GM18519 (cell line): Measurements from ENCODE around the gene SPTBN5.

Experiments
- ATAC-seq: cut with Tn5 transposase; IDR thresholded peaks from one replicate; pipeline ENCODE4 v1.9.1; 2021; ENCODE audit warnings: mild to moderate bottlenecking, moderate library complexity; ENCODE audit not compliant: unreplicated experiment, low FRiP score

Gene SPTBN5

DNA sequence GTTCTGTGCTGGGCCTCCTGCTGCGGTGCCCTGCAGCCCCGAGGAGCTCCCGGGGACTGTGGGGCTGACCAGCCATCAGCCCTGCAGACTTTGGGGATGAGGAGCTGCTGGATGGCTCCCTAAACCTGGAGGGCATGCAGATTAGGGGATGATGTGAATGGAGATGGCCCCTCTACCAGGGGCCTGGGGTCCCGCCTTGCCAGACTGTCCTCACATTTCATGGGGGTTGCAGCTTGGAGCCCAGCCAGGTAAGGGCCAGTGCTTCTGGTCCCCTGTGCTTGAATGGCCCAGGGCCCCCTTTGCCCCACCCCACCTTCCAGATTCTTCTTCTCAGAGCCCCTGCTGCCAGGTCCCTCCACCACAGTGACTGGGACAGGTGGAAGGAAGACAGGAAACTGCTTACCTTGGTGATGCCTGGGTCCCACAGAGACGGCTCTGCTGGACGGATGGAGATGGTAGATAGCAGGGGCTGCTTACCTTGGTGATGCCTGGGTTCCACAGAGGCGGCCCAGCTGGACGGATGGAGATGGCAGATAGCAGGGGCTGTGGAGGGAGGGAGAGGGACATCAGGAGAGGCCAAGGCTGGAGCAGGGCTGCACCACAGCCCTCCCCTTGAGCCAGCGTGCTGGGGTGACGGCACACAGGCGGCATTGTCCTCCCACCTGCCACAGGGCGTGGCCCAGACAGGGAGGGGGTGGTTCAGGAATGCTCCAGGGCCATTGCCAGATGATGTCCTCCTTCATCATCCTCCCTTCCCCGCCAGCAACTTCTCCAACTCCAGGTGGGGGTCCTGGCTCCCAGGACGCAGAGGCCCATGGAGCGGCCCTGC, at the start of gene SPTBN5:
Gene SPTBN5 (minus strand): TSS at position 632 of the 829 bp plus-strand sequence. CDS start 556 bp downstream, at position 76.
- ATAC-seq = no peak

GRCh38 chr15:41942886-41943285, 49.0 kb upstream of the SPTBN5 start:
- no peak for ATAC-seq

DNA sequence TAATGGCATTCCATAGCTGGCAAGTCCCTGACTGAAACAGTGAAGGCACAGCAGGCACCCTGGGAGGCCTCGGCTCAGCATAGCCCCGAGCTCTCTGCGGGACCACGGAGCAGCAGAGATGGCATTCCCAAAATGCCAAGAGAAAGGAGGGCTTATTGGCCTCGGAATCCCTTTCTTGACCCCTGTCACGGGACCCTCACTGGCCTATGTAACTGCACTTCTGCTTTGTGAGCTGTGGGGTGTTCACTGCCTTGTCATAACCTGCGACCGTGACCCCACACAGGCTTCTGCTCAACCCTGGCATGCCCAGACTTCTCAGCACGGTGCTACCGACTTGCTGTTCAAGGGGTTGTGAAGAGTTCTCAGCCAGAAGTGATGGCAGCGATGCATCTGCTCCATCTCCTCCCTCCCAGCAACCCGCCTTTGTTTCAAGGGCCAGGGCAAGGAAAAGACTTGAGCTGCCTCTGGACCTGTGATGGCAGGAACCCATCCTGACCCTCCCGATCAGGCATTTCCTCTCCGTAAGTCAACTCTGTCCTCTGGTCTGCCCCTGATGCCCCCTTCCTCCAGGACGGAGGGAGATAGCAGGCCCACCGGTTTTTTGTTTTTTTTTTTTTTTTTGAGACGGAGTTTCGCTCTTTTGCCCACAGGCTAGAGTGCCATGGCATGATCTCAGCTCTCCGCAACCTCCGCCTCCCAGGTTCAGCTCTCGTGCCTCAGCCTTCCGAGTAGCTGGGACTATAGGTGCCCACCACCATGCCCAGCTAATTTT, 48.0 kb upstream of the SPTBN5 start:
- no peak for ATAC-seq

DNA sequence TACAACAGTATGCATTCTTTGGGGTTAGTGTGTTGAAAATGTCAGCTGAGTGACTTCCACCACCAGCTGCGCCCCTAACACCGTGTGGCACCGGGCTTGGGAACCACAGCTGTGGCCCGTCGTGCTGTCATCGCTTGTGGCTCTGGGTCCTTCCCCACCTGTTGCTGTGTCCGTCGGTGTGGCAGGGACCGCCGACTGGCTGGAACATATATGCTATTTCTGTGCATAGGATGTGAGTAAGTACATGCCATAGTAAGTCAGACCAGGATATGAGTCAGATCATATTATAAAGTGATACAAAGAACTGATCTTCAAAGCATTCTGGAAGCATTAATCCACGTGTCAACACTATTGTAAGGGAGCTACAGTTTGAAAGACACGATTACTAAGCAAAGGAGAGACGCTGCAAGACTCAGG, 46.6 kb upstream of the SPTBN5 start:
- ATAC-seq = no peak

- no peak for ATAC-seq
These were observed 46.1 kb upstream of the SPTBN5 start for GRCh38 chr15:41939986-41940385.

DNA sequence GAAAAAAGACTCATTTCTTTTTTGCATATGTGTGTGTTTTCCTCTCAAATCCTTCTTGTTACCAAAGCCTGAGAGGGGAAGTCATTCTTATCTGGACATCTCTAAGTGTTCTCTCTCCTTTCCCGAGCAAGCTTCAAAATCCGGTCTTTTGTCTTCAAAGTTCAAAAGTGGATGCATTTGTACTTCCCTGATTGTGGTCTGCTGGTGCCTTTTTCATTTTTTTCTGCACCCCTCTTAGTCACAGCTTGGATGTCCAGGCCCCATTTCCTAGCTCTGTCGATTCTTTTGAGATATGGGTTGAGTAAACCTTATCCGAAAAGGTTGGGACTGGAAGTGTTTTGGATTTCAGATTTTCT, 43.7 kb upstream of the SPTBN5 start:
- no peak for ATAC-seq

DNA sequence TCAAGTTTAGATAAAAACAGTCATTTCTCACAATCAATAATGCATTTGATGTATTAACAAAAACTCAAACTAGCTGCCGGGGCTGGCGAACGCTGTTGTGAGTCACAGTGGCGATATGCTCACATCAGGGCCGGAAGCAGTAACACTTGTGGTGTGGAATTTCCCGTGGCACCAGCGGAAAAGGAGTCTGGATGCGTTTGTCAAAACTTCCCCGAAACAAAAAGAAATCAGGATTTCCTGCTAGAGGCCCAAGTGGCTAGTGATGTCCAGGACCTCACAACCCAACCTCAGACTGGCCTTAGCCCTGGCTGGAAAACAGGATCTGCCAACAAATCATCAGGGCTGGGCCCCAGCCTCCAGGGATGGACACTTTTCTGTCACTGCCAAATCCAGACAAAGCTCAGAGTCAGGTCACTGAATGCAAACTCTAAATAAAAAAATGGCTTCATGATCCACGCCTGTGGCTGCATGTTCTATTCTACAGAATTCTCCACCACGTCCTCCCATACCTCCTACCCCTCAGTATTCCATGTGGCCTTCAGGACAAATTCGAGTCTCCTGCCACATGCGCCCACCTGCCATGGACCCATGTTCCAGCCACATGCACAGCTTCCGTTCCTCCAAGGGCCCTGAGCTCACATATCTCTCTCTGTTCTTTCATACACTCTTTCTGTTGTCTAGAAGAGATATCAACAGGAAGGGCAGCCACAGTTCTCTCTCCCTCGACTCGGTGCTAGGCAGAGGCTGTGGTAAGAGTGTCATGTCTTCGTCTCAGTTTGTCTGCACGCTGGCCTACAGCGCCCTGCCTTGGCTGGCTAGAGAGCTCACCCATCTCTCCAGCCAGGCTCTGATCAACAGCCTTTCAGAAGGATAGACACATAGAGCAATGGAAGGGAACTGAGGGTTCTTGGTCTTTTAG, 43.1 kb upstream of the SPTBN5 start:
- no peak for ATAC-seq

GRCh38 chr15:41936155-41936554, 42.3 kb upstream of the SPTBN5 start:
- no peak for ATAC-seq

GRCh38 chr15:41935566-41936020, 41.7 kb upstream of the SPTBN5 start:
- ATAC-seq = no peak

DNA sequence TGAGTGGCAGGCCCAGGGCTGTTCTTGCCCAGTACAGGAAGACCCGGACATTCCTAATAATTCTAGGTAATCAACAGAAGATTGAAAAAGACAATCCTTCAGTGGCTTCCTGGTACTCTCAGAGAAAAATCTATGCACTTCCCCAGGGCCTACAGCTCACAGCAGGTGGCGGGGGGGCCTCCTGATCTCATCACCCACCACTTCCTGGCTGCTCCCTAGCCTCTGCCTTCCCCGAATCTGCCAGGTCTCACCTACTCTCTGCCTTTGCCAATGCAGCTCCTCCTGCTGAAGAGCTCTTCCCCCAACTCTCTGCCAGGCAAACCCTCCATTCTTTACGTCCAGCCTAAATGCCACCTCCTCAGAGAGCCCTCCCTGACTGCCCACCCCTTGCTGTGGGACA, 41.0 kb upstream of the SPTBN5 start:
- ATAC-seq = no peak

- ATAC-seq = no peak
These were observed 39.9 kb upstream of the SPTBN5 start for GRCh38 chr15:41933771-41934170.

DNA sequence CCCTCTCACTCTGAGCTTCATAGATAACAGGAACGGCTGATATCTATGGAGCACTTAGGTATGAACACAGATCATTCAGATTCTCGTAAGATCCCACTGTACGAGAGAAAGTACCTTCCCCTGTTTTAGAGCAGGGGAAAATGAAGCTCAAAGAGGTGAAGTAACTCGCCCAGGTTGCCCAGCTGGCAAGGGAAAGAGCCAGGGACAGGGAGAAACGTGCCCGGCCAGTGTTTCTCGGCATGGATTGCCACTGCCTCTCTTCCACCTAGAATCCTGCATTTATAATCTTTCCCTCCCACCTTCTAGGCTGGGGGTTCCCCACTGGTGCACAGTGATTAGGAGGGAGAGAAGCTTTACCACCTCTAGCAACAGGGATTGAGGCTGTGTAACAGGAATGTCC, 39.5 kb upstream of the SPTBN5 start:
- no peak for ATAC-seq

GRCh38 chr15:41932511-41933289, 38.8 kb upstream of the SPTBN5 start:
- ATAC-seq = no peak

- ATAC-seq = no peak
These were observed 38.2 kb upstream of the SPTBN5 start for GRCh38 chr15:41932101-41932500.

DNA sequence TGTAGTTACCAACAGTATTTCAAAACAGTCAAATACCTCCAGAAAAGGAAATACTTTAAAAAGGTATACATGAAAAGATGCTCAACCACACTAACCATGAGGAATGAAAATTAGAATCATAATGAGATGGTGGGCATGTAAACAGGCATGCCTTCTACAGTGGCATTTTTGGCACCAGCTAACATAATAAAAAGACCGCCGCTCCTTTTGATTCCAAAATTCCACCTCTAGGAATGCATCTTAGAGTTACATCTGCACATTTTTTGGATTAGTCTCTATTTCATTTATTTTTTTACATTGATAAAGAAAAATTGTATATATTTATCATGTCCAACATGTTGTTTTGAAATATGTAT, 37.0 kb upstream of the SPTBN5 start:
- no peak for ATAC-seq

DNA sequence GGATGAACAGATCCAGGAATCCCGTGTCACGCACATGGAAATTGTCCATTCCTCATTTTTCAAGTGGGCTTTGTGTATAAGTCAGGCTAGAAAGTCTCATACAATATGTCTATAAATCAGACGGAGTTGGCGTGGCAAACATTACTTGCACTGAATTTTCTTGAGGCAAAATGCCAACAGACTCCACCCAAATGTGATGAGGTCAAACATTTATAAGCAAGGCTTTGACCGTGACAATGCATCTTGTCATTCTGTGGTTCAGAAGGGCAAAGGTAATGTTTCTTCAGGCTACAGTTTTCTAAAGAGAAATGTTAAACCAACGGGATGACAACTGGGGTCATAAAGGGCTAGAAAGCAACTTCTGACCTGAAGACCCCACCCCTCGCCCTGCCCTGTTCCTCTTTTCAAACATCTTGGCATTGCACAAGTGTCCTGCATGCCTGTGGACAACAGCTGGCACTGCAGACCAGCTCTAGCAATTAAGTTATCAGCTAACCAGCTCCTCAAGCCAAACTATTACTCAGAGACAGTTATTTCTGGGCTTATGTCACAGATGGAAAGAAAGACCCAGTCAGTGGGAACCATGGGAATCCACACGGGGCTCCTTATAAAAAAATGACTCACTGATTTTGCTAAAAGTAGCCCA, 36.5 kb upstream of the SPTBN5 start:
- no peak for ATAC-seq

GRCh38 chr15:41928637-41929620, 35.1 kb upstream of the SPTBN5 start:
- ATAC-seq = no peak

- no peak for ATAC-seq
These were observed 34.2 kb upstream of the SPTBN5 start for GRCh38 chr15:41928100-41928499.
